ENCODE measurements around the gene SMC2. TPM values are rescaled to one million over a fixed set of nuclear protein-coding genes. Genes with fewer than 3 reads are reported as not detected.

SMC2 gene
- total and polyA plus RNA-seq, 2 donors from 2014 or later: 2.5 to 7.8 TPM

DNA sequence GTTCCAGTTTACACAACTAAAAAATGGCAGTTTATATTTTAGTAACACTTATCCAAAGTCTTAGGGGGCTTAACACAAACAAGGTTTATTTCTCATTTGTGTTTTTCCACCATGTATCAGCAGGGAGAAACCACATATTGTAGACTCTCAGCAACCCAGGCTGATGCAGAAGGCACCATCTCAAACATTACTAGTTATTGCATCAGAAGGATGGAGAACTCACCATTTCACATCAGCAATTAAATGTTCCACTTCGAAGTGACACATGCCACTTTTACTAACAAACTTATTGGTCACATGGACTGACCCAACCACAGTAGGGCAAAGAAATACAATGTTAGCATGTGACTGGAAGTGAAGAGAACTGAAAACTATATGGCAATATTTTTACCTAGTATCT, 22.5 kb upstream of the SMC2 start:
- Histone ChIP-seq H3K27me3 (ENCODE audit: control insufficient read depth, insufficient read depth, low read length) (no peaks in the 10 kb centered on the region), H3K4me3 (ENCODE audit: low read length in 3 of 3) (no peak overlapping the region), H3K36me3 (ENCODE audit: control insufficient read depth in 2 of 3, insufficient read depth in 3 of 3, low read length in 3 of 3) (no peaks in the 10 kb centered on the region)

DNA sequence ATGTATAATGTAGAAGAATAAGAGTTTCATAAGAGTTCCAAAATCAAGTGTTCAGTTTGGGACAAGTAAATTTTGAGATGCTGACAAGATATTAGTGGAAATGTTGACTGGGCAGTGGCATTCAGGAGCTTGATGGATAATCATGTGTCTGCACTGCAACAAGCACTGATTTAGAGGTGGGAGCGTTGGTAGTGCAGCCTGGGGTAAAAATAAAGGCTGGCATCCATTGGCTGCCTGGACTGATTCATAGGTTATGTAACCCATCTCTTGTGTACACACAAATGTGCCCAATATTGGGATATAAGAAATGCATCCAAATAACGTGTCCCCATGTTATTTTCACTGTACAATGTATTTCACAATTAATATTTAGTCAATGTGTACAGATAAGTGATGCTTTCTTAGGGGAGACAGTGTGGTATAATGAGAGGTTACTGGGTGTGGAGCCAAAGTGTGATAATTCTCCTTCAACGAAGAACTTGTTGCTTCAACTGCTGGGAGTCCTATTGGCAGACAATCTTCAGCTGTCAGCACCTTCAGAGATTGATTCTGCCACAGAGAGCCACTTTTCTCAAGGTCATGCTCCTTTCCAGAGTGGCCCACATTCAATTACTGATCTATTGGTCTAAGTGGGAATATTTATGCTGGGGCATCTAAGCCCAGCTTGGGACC, 20.9 kb upstream of the SMC2 start:
- Histone ChIP-seq H3K9ac (ENCODE audit: low read length in 3 of 3) (no peak overlapping the region), H3K4me3 (ENCODE audit: low read length in 3 of 3) (no peak overlapping the region), H3K27me3 (ENCODE audit: control insufficient read depth, insufficient read depth, low read length) (no peaks in the 10 kb centered on the region), H3K36me3 (ENCODE audit: control insufficient read depth in 2 of 3, insufficient read depth in 3 of 3, low read length in 3 of 3) (no peaks in the 10 kb centered on the region), H3K4me1 (ENCODE audit: control insufficient read depth in 2 of 3, insufficient read depth in 2 of 3, low read depth in 1 of 3, low read length in 3 of 3) (no peaks in the 10 kb centered on the region), H3K27ac (ENCODE audit: low read depth in 2 of 2, low read length in 2 of 2) (no peak overlapping the region), H3K9me3 (ENCODE audit: control insufficient read depth in 2 of 3, insufficient read depth in 1 of 3, low read length in 3 of 3) (no peaks in the 10 kb centered on the region)
- no peak for FAIRE-seq
- no peak for DNase-seq
- TF ChIP-seq, protein P1, sequence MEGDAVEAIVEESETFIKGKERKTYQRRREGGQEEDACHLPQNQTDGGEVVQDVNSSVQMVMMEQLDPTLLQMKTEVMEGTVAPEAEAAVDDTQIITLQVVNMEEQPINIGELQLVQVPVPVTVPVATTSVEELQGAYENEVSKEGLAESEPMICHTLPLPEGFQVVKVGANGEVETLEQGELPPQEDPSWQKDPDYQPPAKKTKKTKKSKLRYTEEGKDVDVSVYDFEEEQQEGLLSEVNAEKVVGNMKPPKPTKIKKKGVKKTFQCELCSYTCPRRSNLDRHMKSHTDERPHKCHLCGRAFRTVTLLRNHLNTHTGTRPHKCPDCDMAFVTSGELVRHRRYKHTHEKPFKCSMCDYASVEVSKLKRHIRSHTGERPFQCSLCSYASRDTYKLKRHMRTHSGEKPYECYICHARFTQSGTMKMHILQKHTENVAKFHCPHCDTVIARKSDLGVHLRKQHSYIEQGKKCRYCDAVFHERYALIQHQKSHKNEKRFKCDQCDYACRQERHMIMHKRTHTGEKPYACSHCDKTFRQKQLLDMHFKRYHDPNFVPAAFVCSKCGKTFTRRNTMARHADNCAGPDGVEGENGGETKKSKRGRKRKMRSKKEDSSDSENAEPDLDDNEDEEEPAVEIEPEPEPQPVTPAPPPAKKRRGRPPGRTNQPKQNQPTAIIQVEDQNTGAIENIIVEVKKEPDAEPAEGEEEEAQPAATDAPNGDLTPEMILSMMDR (IDR thresholded peaks at IDR 0.05; ENCODE audit: borderline replicate concordance, extremely low read depth, insufficient read depth): no peak
- intact Hi-C loops (cut with DNase I): no loop called here

More for the DNA sequence above, 22.5 kb upstream of the SMC2 start:
- no peak for DNase-seq
- Histone ChIP-seq H3K27ac (ENCODE audit: low read depth in 2 of 2, low read length in 2 of 2) (no peak overlapping the region), H3K9ac (ENCODE audit: low read length in 3 of 3) (no peak overlapping the region), H3K4me1 (ENCODE audit: control insufficient read depth in 2 of 3, insufficient read depth in 2 of 3, low read depth in 1 of 3, low read length in 3 of 3) (no peaks in the 10 kb centered on the region), H3K9me3 (ENCODE audit: control insufficient read depth in 2 of 3, insufficient read depth in 1 of 3, low read length in 3 of 3) (no peaks in the 10 kb centered on the region)
- TF ChIP-seq, protein P1 (IDR thresholded peaks at IDR 0.05; ENCODE audit: borderline replicate concordance, extremely low read depth, insufficient read depth): no peak
- no peak for FAIRE-seq
- intact Hi-C loops (cut with DNase I): no loop called here

DNA sequence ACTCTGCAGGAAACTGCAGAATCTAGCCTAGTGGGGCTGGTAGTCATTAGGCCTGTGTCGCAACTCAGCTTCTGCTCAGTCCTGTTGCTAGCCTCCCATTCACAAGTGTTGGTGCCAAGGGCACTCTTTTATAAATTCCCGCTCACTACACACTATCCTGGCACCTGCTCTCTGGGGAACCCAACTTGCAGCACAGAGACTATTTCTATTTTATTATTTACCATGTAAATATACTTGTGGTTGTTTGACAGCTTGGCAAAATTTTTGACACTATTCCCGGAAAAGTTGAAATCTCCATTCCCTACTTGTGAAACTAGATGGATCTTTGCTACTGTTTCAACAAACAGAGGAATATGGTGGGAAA, 20.4 kb upstream of the SMC2 start:
- Histone ChIP-seq H3K4me1 (ENCODE audit: control insufficient read depth in 2 of 3, insufficient read depth in 2 of 3, low read depth in 1 of 3, low read length in 3 of 3) (no peaks in the 10 kb centered on the region), H3K27me3 (ENCODE audit: control insufficient read depth, insufficient read depth, low read length) (no peaks in the 10 kb centered on the region), H3K36me3 (ENCODE audit: control insufficient read depth in 2 of 3, insufficient read depth in 3 of 3, low read length in 3 of 3) (no peaks in the 10 kb centered on the region), H3K9me3 (ENCODE audit: control insufficient read depth in 2 of 3, insufficient read depth in 1 of 3, low read length in 3 of 3) (no peaks in the 10 kb centered on the region), H3K4me3 (ENCODE audit: low read length in 3 of 3) (no peak overlapping the region), H3K27ac (ENCODE audit: low read depth in 2 of 2, low read length in 2 of 2) (no peak overlapping the region), H3K9ac (ENCODE audit: low read length in 3 of 3) (no peak overlapping the region)
- DNase-seq (no peak), FAIRE-seq (no peak)
- intact Hi-C loops (cut with DNase I): no loop called here
- TF ChIP-seq, protein P1 (IDR thresholded peaks at IDR 0.05; ENCODE audit: borderline replicate concordance, extremely low read depth, insufficient read depth): no peak

DNA sequence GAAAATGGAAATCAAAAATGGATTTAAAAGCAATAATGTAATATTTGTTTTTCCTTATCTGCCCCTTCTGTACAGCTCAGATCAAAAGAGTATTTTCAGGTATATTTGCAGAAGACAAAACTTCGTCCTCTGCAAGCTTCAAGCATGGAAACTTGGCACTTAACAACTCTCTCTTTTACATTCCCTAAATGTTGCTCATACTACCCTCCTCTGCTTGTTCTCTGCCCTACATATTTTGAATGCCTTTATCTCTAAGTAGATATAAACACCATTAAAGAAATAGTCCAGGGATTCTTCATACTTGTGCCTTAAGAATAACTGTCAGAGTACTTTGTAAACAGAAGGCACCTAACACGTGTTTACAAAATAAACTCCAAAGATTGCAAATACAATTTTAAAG, 19.2 kb upstream of the SMC2 start:
- intact Hi-C loops (cut with DNase I): no loop called here
- TF ChIP-seq, protein P1 (IDR thresholded peaks at IDR 0.05; ENCODE audit: borderline replicate concordance, extremely low read depth, insufficient read depth): no peak
- Histone ChIP-seq H3K9ac (ENCODE audit: low read length in 3 of 3) (no peak overlapping the region), H3K4me1 (ENCODE audit: control insufficient read depth in 2 of 3, insufficient read depth in 2 of 3, low read depth in 1 of 3, low read length in 3 of 3) (no peaks in the 10 kb centered on the region), H3K4me3 (ENCODE audit: low read length in 3 of 3) (no peak overlapping the region), H3K9me3 (ENCODE audit: control insufficient read depth in 2 of 3, insufficient read depth in 1 of 3, low read length in 3 of 3) (peaks cover 0 to 2% (median 0%) of the 10 kb centered on the region in 3 donors), H3K27ac (ENCODE audit: low read depth in 2 of 2, low read length in 2 of 2) (no peak overlapping the region), H3K27me3 (ENCODE audit: control insufficient read depth, insufficient read depth, low read length) (no peaks in the 10 kb centered on the region), H3K36me3 (ENCODE audit: control insufficient read depth in 2 of 3, insufficient read depth in 3 of 3, low read length in 3 of 3) (no peaks in the 10 kb centered on the region)
- FAIRE-seq (no peak), DNase-seq (no peak)
